K562 (cell line): ENCODE data around the gene SLC3A2. TPM values are rescaled to one million over a fixed set of nuclear protein-coding genes. Genes with fewer than 3 reads are reported as not detected.

ENCODE experiments used
- CREBBP ChIP-seq: IDR thresholded peaks from one replicate; pipeline ENCODE4 v1.6.1; 2012; ENCODE audit warnings: low read depth, mild to moderate bottlenecking, control low read depth, inconsistent platforms, low read length
- MCM2 ChIP-seq: fragments of 450-650 bp; IDR thresholded peaks from 2 replicates; pipeline ENCODE4 v1.6.1; 2017; ENCODE audit warnings: low read depth, mild to moderate bottlenecking
- NR2C2 ChIP-seq, 2 experiments: fragments of 200-800 bp in 1 of 2; sonication (Bioruptor generic) in 1 of 2; sonication (generic) in 1 of 2; formaldehyde crosslinking in 1 of 2; IDR thresholded peaks; 2 replicates each; pipeline versions ENCODE4 v1.6.1 to v1.8.0; 2016 to 2022; ENCODE audit warnings: mild to moderate bottlenecking in 1 of 2, missing compliant biosample characterization in 1 of 2, missing genetic modification characterization in 1 of 2, missing genetic modification reagents in 1 of 2
- POLR2B ChIP-seq: fragments of 450-650 bp; IDR thresholded peaks from 2 replicates; pipeline ENCODE4 v1.6.1; 2018; ENCODE audit warnings: low read depth; ENCODE audit not compliant: partially characterized antibody
- SAP30 ChIP-seq: fragments of 200-600 bp; sonication (generic); IDR thresholded peaks from 2 replicates; pipeline ENCODE4 v1.6.1; 2012; ENCODE audit warnings: borderline replicate concordance, low read depth, mild to moderate bottlenecking, moderate library complexity, low read length, control low read depth, inconsistent platforms; ENCODE audit not compliant: insufficient read depth, poor library complexity, severe bottlenecking
- SIN3A ChIP-seq, 2 experiments: fragments of 150-350 bp in 1 of 2; IDR thresholded peaks; 2 replicates each; pipeline ENCODE4 v1.6.1; 2011 to 2016; ENCODE audit warnings: borderline replicate concordance in 2 of 2, low read depth in 2 of 2, low read length in 2 of 2, mild to moderate bottlenecking in 2 of 2, moderate library complexity in 2 of 2; ENCODE audit not compliant: control insufficient read depth in 1 of 2
- SREBF1 ChIP-seq: fragments of 150-350 bp; IDR thresholded peaks from 2 replicates; pipeline ENCODE4 v1.6.1; 2014; ENCODE audit warnings: antibody characterized with exemption, low read depth, low read length, borderline replicate concordance
- polyA plus RNA-seq, 8 experiments: library from polyadenylated mRNA; depleted of rRNA in 4 of 8; stranded (reverse) in 5 of 8; unstranded in 3 of 8; fragments of >200 nt; fragmentation: Nextera tagmentation in 2 of 8; fragmentation: Illumina TruSeq in 1 of 8; extraction: Ambion mirVana in 2 of 8; extraction: Trizol in 1 of 8; gene quantifications; 2 replicates each; pipeline versions ENCODE4 v1.2.1 to v1.2.3, GENCODE V29; 2011 to 2014; ENCODE audit warnings: inconsistent platforms in 1 of 8, missing spikeins in 1 of 8
- total RNA-seq, 7 experiments: library from RNA; depleted of rRNA in 6 of 7; stranded (reverse); fragments of >200 nt in 6 of 7; fragmentation: Illumina TruSeq in 2 of 7; extraction: Trizol in 2 of 7; gene quantifications; 2 replicates each; pipeline versions ENCODE4 v1.2.1 to v1.2.3, GENCODE V29; 2011 to 2021; ENCODE audit warnings: low replicate concordance in 1 of 7
- TF ChIP-seq, protein P1 (sequence below): sonication (generic); formaldehyde crosslinking; IDR thresholded peaks from 2 replicates; pipeline ENCODE4 v1.8.1; 2023; ENCODE audit warnings: missing genetic modification reagents, mild to moderate bottlenecking, borderline replicate concordance
- TF ChIP-seq, protein P2 (sequence below): fragments of 450-650 bp; IDR thresholded peaks from 2 replicates; pipeline ENCODE4 v1.6.1; 2018; ENCODE audit not compliant: partially characterized antibody
- TF ChIP-seq, protein P3 (sequence below), 2 experiments: fragments of 450-650 bp; IDR thresholded peaks; 2 replicates each; pipeline ENCODE4 v1.6.1; 2016
- TF ChIP-seq, protein P4 (sequence below): fragments of 450-650 bp; IDR thresholded peaks from 2 replicates; pipeline ENCODE4 v1.6.1; 2018; ENCODE audit warnings: mild to moderate bottlenecking, low read depth; ENCODE audit not compliant: partially characterized antibody

The SLC3A2 gene
- total and polyA plus RNA-seq, 9 of the 15 experiments (the other 6 are each of a cell fraction or from before 2014, with no cell fraction given), result 20.0 to 296 (median 214) TPM

DNA sequence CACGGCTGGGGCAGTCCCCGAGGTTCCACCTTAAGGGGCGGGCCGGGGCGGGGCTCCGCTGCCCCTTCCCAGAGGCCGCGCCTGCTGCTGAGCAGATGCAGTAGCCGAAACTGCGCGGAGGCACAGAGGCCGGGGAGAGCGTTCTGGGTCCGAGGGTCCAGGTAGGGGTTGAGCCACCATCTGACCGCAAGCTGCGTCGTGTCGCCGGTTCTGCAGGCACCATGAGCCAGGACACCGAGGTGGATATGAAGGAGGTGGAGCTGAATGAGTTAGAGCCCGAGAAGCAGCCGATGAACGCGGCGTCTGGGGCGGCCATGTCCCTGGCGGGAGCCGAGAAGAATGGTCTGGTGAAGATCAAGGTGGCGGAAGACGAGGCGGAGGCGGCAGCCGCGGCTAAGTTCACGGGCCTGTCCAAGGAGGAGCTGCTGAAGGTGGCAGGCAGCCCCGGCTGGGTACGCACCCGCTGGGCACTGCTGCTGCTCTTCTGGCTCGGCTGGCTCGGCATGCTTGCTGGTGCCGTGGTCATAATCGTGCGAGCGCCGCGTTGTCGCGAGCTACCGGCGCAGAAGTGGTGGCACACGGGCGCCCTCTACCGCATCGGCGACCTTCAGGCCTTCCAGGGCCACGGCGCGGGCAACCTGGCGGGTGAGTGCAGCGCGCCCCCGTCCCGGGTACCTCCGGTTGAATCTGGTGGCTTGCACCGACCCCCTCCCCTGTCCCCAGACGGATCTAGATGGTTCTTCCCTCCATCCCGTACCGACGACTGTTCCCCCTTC lies at the start of gene SLC3A2 (continued):
- TF ChIP-seq, protein P1, sequence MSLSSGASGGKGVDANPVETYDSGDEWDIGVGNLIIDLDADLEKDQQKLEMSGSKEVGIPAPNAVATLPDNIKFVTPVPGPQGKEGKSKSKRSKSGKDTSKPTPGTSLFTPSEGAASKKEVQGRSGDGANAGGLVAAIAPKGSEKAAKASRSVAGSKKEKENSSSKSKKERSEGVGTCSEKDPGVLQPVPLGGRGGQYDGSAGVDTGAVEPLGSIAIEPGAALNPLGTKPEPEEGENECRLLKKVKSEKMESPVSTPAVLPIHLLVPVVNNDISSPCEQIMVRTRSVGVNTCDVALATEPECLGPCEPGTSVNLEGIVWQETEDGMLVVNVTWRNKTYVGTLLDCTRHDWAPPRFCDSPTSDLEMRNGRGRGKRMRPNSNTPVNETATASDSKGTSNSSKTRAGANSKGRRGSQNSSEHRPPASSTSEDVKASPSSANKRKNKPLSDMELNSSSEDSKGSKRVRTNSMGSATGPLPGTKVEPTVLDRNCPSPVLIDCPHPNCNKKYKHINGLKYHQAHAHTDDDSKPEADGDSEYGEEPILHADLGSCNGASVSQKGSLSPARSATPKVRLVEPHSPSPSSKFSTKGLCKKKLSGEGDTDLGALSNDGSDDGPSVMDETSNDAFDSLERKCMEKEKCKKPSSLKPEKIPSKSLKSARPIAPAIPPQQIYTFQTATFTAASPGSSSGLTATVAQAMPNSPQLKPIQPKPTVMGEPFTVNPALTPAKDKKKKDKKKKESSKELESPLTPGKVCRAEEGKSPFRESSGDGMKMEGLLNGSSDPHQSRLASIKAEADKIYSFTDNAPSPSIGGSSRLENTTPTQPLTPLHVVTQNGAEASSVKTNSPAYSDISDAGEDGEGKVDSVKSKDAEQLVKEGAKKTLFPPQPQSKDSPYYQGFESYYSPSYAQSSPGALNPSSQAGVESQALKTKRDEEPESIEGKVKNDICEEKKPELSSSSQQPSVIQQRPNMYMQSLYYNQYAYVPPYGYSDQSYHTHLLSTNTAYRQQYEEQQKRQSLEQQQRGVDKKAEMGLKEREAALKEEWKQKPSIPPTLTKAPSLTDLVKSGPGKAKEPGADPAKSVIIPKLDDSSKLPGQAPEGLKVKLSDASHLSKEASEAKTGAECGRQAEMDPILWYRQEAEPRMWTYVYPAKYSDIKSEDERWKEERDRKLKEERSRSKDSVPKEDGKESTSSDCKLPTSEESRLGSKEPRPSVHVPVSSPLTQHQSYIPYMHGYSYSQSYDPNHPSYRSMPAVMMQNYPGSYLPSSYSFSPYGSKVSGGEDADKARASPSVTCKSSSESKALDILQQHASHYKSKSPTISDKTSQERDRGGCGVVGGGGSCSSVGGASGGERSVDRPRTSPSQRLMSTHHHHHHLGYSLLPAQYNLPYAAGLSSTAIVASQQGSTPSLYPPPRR (CRISPR knock-in tag), result no peak
- TF ChIP-seq CREBBP, result no peak
- TF ChIP-seq, protein P2, sequence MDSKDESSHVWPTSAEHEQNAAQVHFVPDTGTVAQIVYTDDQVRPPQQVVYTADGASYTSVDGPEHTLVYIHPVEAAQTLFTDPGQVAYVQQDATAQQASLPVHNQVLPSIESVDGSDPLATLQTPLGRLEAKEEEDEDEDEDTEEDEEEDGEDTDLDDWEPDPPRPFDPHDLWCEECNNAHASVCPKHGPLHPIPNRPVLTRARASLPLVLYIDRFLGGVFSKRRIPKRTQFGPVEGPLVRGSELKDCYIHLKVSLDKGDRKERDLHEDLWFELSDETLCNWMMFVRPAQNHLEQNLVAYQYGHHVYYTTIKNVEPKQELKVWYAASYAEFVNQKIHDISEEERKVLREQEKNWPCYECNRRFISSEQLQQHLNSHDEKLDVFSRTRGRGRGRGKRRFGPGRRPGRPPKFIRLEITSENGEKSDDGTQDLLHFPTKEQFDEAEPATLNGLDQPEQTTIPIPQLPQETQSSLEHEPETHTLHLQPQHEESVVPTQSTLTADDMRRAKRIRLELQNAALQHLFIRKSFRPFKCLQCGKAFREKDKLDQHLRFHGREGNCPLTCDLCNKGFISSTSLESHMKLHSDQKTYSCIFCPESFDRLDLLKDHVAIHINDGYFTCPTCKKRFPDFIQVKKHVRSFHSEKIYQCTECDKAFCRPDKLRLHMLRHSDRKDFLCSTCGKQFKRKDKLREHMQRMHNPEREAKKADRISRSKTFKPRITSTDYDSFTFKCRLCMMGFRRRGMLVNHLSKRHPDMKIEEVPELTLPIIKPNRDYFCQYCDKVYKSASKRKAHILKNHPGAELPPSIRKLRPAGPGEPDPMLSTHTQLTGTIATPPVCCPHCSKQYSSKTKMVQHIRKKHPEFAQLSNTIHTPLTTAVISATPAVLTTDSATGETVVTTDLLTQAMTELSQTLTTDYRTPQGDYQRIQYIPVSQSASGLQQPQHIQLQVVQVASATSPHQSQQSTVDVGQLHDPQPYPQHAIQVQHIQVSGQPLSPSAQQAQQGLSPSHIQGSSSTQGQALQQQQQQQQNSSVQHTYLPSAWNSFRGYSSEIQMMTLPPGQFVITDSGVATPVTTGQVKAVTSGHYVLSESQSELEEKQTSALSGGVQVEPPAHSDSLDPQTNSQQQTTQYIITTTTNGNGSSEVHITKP, result peak; percentile 89
- no peak for TF ChIP-seq MCM2
- TF ChIP-seq SREBF1, result no peak; the same call in 1 of the 2 replicates
- TF ChIP-seq SAP30, result peak; percentile 59
- TF ChIP-seq NR2C2 (CRISPR knock-in tag; IDR thresholded peaks at IDR 0.05), result no peak; the same call in 1 of the 2 replicates
- TF ChIP-seq NR2C2 (tag; IDR thresholded peaks at IDR 0.05), result peak; percentile 65; the same call in 1 of the 2 replicates
- peak; percentile 58 to 75; a peak in 2 of 4 replicates for TF ChIP-seq SIN3A (IDR thresholded peaks at IDR 0.05; ENCODE audit: borderline replicate concordance in 2 of 2, control insufficient read depth in 1 of 2, low read depth in 2 of 2, low read length in 2 of 2)
- TF ChIP-seq, protein P3, sequence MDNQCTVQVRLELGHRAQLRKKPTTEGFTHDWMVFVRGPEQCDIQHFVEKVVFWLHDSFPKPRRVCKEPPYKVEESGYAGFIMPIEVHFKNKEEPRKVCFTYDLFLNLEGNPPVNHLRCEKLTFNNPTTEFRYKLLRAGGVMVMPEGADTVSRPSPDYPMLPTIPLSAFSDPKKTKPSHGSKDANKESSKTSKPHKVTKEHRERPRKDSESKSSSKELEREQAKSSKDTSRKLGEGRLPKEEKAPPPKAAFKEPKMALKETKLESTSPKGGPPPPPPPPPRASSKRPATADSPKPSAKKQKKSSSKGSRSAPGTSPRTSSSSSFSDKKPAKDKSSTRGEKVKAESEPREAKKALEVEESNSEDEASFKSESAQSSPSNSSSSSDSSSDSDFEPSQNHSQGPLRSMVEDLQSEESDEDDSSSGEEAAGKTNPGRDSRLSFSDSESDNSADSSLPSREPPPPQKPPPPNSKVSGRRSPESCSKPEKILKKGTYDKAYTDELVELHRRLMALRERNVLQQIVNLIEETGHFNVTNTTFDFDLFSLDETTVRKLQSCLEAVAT (IDR thresholded peaks at IDR 0.05), result peak; percentile 95 to 97
- TF ChIP-seq, protein P4, sequence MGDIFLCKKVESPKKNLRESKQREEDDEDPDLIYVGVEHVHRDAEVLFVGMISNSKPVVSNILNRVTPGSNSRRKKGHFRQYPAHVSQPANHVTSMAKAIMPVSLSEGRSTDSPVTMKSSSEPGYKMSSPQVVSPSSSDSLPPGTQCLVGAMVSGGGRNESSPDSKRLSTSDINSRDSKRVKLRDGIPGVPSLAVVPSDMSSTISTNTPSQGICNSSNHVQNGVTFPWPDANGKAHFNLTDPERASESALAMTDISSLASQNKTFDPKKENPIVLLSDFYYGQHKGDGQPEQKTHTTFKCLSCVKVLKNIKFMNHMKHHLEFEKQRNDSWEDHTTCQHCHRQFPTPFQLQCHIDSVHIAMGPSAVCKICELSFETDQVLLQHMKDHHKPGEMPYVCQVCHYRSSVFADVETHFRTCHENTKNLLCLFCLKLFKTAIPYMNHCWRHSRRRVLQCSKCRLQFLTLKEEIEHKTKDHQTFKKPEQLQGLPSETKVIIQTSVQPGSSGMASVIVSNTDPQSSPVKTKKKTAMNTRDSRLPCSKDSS, result no peak
- TF ChIP-seq POLR2B, result peak; percentile 99
